ENCODE data around the gene DNMT3L.

The DNMT3L gene

DNA sequence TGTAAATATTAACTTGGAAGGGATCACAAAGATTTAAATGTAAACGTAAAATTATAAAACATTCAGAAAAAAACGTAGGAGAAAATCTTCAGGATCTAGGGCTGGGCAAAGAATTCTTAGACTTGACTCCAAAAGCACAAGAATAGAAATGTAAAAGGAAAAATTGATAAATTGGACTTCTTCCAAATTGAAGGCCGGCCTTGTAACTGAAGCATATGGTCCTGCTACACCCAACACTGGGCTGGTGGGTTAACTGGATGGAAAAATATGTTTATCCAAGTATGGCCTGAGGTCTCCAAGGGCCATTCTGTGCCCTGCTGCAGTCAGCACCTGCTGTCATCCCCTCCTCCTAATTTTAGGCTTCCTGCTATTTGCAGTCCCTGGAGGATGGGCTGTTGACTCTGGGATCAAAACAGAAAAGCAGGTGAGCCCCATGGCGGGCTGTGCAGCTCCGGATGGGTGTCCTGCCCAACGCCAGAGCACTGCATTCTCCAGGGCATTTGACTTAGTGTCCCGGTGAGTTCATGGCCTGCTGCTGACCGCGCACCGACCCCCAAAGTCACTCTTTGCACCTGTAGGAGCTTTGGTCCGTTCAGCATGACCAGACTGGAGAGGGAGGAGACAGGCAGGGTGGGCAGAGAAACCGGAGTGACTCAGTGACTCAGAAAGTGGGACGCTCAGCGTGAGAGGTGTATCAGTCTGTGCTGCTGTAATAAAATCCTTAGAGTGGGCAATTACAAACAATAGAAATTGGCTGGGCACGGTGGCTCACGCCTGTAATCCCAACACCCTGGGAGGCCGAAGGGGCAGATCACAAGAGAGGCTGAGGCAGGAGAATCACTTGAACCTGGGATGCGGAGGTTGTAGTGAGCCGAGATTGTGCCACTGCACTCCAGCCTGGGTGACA lies 17.9 kb upstream of the DNMT3L start:
- in situ Hi-C loops (cut with MboI; ENCODE audit: low sequenced_read_pairs): no loop called here

DNA sequence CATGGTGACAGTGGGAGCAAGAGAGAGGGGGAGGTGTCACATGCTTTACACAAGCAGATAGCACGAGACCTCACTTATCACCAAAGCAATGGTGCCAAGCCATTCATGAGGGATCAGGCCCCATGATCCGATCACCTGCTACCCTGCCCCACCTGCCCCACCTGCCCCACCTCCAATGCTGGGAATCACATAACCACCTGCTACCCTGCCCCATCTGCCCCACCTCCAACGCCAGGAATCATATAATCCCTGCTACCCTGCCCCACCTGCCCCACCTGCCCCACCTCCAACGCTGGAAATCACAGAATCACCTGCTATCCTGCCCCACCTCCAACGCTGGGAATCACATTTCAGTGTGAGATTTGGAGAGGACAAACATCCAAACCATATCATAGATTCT lies 13.3 kb upstream of the DNMT3L start:
- in situ Hi-C loops (cut with MboI; ENCODE audit: low sequenced_read_pairs): no loop called here

DNA sequence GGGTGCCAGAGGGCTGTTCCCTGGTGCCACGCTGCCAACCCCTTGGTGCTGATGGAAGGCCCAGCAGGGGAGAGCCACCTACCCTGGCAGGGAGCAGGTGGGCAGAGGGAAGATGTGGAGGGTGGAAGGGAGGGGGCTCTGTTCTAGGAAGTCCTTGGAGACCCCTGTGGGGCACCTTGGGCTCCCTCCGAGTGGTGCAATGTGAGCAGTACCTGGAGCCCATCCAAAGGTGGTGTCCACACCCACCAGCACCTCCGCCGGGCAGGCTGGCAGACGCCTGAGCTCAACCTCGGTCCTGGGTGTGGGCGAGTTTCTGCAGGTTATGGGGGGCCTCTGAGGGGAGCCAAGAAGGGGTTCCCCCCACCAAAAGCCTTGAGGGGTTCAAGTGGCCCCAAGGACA lies 11.3 kb upstream of the DNMT3L start:
- in situ Hi-C loops (cut with MboI; ENCODE audit: low sequenced_read_pairs): no loop called here

DNA sequence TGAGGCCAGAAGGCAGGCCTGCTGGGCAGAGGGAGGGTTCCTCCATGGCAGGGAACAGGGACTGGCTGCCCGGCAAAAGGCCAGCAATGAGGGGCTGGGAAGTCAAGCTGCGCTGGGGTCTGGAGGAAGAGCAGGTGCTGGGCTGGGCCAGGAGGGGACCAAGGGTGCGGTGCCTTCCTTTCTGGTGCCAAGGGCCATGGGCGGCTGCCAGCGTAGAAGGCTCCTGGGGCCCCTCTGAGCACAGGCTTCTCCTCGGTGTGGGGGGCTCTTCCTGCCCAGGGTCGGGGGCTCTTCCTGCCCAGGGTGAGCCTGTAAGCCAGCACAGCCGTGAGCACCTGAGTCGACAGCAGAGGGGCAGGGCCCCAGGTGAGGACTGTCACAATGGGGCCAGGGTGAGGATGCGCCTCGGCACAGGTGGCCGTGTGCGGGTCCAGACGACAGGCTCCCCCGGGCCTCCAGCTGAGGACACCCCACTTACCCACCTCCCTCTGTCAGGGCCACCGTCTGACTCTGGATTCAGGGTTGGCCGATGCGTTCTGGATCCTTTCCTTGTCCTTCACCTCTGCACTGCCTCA lies 10.7 kb upstream of the DNMT3L start:
- in situ Hi-C loops (cut with MboI; ENCODE audit: low sequenced_read_pairs): no loop called here

DNA sequence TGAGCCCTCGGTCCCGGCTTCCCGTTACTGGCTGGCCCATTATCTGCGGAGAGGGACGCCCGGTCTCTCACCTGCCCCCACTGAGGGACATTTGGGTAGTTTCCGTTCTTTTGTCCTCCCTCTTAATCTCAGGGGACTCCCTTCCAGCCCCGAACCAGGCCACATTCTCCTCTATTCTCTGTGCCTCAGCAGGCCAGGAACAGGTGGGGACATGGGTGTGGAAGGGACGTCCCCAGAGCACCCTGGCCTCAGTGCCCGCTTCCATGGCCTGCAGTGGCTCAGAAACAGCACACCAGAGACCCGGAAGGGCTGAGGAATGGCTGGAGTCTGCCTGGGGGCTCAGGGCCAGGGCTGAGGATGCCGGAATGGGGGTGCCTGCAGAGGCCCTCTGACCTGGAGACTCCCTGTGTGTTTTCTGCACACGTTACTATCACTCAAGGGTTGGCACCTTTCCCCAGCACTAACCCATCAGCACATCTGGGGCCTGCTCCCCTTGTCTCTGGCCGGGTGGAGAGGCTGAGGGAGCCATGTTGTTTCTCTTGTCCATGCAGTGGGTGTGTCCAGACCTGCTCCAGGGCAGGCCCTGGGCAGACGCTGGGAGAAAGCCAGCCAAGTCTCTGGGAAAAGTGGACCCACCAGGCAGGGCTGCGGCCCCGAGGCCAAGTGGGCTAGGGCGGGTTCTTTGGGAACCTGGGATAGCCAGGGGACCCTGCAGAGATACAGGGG lies 10.0 kb upstream of the DNMT3L start:
- in situ Hi-C loops (cut with MboI; ENCODE audit: low sequenced_read_pairs): no loop called here

DNA sequence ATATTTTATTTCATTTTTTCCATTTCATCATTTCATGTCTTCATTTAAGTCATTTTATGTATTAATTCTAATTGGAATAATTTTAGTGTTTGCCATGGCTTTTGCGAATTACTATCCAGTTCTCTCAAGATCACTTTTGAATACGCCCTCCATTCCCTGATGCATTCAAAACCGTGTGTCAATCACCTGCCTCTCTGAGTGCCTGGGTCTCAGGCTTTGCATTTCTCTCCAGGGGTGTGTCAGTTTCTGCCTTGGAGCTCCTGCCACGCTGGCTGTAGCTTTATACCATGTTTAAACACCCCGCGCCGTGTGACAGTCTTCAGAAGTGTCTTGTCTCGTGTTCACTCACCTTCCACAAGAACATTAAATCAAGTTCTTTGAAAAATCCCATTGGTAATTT lies 7.4 kb upstream of the DNMT3L start:
- in situ Hi-C loops (cut with MboI; ENCODE audit: low sequenced_read_pairs): no loop called here

DNA sequence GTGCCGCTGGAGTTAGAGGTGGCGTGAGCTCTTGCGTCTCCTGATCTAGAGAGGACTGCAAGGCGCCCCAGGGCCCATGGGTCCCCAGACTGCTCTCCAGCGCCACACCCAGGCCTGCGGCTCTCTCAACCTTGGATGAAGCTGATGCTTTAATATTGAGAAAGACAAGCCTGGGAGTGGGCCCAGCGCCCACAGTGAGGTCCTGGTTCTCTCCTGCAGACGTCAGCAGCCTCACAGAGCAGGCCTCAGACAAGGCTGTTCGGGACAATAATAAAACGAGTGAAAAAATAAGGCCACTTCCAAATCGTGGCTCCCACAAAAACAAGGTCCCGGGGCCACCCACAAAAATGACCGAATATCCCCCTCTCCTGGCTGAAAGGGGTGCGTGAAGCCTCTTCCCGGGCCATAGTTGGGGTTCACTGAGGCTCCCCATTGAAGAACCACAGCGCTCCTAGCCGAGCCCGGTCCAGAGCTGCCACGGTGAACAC lies 6.0 kb upstream of the DNMT3L start:
- in situ Hi-C loops (cut with MboI; ENCODE audit: low sequenced_read_pairs): no loop called here

DNA sequence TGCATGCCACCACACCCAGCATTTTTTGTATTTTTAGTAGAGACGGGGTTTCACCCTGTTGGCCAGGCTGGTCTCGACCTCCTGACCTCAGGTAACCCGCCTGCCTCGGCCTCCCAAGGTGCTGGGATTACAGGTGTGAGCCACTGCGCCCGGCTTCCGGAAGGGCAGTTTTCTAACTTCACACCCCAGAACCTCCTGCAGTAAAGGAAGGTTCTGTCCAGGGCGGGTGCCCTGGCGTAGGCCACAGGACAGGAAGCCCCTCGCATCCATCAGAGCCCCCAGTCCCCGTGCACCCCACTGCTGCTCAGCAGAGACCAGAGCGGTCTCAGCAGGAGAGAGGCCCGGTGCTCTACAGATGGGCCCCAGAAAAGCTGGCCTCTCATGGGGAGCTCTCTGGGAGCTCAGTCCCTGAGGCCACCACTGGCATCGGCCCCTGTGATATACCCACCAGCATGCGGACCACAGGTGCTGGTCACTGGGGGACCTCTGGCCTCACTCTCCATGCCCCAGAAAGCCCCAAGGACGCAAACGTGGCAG lies 4.1 kb upstream of the DNMT3L start:
- in situ Hi-C loops (cut with MboI; ENCODE audit: low sequenced_read_pairs): no loop called here

DNA sequence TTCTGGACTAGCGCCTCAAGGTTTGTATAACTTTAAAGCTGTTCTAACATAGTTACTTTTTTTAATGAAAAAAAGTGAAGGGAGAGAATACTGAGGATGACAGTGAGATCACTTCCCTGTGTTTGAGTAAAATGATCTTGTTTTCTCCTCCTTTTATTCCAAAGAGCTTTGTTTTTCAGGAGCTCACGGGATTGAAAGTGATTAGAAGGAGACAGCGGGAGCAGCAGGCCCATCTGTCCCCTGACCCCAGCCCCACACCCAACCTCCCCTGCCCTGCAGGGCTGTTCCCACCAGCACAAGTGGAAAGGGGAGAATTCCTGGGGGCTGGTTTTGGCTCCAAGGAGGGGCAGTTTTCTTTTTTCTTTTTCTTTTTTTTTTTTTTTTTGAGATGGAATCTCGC lies 2.1 kb upstream of the DNMT3L start:
- in situ Hi-C loops (cut with MboI; ENCODE audit: low sequenced_read_pairs): no loop called here

DNA sequence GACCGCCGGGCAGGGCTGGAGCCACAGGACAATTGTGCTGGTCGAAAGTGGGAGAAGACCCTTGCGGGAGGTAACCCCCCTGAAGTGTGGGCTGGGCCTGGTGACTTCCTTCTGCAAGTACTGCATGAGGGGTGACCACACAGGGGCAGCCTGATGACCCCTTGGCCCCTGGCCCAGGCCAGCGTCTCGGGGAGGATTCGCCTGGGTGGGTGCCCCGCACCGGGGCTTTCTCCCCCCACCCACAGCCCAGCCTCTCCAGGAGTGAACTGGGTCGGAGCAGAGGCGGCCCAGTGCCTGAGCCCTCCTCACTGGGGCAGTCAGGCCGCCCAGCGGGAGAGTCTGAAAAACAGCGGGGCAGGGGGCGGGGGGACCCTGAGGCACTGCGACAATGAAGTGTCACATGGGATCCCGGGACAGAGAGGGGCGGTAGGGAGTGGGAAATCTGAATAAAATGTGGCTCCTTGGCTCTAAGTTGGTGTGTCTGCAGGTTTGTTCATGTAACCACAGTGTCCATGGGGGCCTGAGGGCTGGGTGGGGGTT lies 1.6 kb upstream of the DNMT3L start:
- in situ Hi-C loops (cut with MboI; ENCODE audit: low sequenced_read_pairs): no loop called here

DNA sequence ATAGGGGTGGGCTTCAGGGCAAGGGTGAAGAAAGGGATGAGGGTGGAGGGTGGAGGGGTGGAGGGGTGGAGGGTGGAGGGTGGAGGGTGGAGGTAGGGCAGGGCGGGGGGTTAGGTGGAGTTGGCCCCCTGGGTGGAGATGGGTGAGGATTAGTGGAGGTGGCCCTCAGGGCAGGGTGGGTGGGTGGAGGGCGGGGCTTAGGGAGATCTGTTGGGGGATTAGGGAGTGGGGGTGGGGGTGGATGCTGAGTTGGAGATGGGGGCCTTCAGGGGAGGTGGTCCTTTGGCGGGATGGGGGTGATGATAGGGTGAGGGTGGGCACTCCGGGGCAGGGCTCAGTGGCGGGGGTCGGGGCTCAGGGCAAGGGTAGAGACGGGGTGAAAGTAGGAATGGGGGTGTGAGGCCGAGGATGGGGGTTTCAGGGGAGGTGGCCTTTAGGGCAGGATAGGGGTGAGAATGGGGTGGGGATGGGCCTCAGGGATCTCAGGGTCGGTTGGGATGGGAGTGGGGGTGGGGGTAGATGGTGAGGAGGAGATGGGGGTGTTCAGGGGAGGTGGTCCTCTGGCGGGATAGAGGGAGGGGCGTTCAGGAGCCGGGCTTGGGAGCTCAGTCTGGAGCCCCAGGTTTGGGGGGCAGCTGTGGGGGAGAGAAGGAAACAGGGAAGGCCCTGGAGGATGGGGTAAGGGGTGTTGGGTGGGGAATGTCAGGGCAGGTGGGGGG lies 800 bp upstream of the DNMT3L start:
- in situ Hi-C loops (cut with MboI; ENCODE audit: low sequenced_read_pairs): no loop called here

DNA sequence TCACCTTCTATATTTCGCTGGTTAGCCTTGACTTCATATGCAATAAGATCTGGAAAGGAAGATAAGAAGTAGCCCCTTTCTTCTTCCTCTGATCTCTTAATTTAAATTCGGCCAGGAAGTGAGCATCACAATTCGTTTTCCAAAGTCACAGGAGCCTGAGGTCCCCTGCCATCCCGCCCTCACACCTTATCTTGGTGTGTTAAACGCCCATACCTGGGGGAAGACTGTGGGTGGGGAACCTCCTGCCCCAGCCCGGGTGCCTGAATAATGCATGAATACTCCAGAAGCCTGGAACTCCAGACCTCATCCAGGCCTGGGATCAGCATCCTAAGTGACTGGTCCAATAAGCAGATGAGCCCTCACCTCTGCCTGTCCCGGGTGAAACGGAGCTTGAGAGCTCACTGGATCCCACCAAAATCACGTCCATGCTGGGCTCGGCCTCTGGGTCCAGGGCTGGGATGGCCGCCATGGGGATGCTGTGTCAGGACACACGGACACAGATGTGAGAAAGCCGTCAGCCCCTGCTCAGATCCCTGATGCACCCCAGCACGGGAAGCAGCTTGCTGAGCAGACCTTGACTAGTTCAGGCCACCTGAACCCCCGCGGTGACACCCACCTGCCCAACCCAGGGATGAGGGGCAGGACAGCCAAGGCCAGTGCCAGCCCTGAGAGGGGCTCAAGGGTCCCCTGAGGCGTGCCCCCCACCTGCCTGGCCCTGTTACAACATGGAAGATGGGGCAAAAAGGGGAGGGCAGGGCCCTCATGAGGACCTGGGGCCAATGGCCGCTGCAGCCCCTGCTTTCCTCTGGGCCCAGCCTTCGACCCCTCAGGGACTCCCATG lies 686 bp downstream of the DNMT3L start:
- in situ Hi-C loops (cut with MboI; ENCODE audit: low sequenced_read_pairs): no loop called here

DNA sequence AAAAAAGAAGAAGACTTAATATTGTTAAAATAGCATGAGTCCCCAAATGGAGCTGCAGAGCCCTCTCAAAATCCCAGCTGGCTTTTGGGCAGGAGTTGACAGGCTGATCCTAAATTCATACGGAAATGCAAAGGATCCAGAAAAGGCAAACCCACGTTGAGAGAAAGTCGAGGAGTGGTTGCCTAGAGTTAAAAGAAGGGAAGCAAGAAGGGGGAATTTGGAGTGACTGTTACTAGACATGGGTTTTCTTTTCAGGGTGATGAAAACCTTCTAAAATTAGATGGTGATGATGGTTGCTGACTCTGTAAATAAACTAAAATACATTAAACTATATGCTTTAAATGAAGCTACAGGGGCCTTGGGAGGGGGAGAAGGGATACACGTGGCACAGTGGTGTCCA lies 1.6 kb downstream of the DNMT3L start:
- in situ Hi-C loops (cut with MboI; ENCODE audit: low sequenced_read_pairs): no loop called here

DNA sequence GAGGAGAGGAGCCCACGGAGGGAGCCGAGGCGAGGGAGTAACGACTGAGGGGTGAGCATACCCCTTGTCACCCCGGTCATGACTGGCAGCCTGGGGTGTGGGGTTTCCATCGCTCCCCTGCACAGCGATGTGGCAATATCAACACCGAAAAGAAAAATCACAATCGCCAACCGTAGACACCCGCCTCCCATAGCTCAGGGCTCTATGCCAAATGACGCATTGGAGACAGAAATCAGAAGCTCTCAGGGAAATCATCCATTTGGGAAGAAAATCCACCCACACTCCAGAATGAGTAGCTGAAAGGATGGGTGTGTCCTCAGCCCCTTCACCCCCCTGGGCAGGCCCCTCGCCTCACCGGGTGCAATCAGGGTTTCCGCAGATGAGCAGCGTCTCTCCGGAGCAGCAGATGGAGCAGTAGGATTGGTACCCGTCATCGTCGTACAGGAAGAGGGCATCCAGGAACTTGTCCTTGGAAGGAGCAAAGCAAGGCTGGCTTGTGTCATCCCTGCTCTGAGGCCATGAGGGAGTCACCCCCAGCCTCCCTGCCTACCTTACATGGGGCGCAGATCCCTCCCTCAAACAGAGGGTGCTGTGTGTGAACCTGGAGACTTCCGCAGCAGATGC lies 2.5 kb downstream of the DNMT3L start:
- in situ Hi-C loops (cut with MboI; ENCODE audit: low sequenced_read_pairs): no loop called here

DNA sequence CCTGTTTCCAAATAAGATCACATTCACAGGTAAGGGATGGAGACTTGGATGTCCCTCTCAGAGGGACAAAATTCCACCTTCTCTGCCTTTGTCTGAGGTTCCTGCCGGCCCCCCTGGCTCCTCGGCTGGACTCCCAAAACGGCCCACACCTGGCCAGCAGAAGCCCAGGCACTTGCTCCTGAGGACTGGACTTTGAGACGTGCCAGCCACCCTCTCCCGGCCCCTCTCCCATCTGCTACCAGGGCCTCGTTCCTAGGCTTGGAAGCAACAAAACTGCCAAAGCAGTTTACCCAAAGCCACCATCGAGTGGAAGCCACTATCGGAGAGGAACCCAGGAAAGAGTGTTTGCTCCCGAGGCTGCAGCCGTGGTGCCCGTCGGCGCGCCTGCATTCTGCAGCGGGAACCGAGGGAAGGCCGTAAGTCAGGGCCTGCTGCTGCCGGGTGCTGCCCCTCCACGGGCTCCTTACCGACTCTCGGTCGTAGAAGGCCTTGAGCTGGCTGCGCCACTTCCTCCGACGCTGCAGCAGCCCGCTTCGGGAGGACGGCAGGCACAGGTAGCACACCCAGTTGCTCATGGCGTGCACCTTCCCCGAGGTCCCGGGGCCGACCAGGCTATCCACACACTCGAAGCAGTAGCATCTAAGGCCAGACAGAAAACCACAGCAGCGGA lies 3.5 kb downstream of the DNMT3L start:
- in situ Hi-C loops (cut with MboI; ENCODE audit: low sequenced_read_pairs): no loop called here

DNA sequence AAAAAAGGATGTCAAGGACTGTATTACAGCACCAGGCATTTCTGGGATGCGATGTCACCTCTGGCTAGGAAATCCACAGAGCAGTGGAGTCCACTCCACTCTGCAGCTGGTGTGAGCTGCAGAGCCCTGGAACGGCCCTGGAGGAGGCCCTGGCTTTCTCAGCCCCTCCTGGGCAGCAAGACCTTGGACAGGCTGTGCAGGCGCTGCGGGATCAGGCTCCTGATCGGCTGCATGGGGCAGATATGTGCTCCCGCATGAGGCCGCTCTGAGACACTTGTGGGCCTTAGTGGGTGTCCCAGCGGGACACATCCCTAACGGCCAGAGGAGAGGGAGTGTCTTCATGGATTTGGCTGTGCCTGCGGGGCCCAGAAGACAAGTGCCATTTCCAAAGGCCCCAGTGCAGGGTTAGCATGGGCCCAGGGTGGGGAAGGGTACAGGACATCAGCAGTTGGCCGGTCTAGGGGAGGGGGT lies 6.2 kb downstream of the DNMT3L start:
- in situ Hi-C loops (cut with MboI; ENCODE audit: low sequenced_read_pairs): no loop called here

DNA sequence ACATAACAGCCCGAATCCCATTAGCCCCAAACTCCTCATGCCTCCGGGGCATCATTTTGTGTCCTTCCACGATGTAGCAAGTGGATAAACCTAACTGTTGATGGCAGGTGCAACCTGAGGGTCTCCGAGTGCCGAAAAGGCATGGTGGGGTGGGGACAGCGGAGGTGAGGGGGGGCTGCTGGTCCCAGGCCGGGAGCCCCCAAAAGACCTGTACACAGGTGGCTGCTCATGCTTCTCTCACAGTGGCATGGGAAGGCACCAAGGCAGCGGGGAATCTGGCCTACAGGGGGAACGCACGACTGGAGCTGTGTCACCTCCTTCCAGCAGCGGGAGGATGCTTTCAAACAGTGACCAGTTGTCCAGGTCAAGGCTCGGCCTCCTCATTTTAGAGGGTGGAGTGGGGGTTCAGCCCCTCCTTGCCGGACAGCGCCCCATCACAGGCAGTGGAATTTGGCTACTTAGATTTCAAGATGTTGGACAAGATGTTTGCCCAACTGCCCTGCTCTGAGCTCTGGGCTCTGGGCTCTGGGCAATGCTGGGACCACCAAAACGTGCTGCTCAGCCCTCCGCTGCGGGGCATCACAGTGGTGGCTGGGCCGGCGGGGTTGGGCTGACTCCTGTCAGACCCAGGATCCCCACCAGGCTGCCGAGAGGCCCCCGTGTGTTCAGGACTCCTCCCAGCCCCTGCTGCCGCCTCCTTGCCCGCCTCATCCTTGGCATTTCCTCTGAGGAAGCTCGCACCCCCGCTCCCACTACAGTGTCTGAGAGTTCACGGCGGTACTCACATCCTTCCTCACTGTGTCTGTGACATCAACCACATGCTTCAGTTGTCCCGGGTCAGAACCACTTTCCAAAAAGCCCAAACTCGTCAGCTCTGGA lies 7.6 kb downstream of the DNMT3L start:
- in situ Hi-C loops (cut with MboI; ENCODE audit: low sequenced_read_pairs): no loop called here

All from HL-60/S4 treated with retinoic acid at 250 ng/mL for 4 days and 3 days (cell line).